SK-N-SH (cell line): Measurements from ENCODE around the gene SKIC8.

Experiments used
- CHD2 ChIP-seq: fragments of 150-350 bp; IDR thresholded peaks from 2 replicates; pipeline ENCODE4 v1.6.1; 2018; ENCODE audit warnings: low read length; ENCODE audit not compliant: partially characterized antibody
- EP300 ChIP-seq, 2 experiments: IDR thresholded peaks; 2 replicates each; pipeline versions ENCODE4 v1.4.0 to v1.6.1; 2012; ENCODE audit warnings: borderline replicate concordance in 1 of 2, low read depth in 1 of 2, low read length in 1 of 2
- FOXM1 ChIP-seq: IDR thresholded peaks from 2 replicates; pipeline ENCODE4 v1.4.0; 2012; ENCODE audit warnings: low read depth, mild to moderate bottlenecking
- GATA2 ChIP-seq: sonication (generic); formaldehyde crosslinking; IDR thresholded peaks from 2 replicates; pipeline ENCODE4 v1.5.0; 2020; ENCODE audit warnings: mild to moderate bottlenecking, missing genetic modification reagents
- POLR2AphosphoS5 ChIP-seq: IDR thresholded peaks from 2 replicates; pipeline ENCODE4 v1.6.1; 2012; ENCODE audit warnings: low read depth, low read length
- RAD21 ChIP-seq: IDR thresholded peaks from 2 replicates; pipeline ENCODE4 v1.6.1; 2012; ENCODE audit warnings: mild to moderate bottlenecking, low read length
- RXRA ChIP-seq: IDR thresholded peaks from 2 replicates; pipeline ENCODE4 v1.4.0; 2012; ENCODE audit warnings: low read depth, mild to moderate bottlenecking, borderline replicate concordance
- TAF1 ChIP-seq: IDR thresholded peaks from 2 replicates; pipeline ENCODE4 v1.6.1; 2012; ENCODE audit warnings: low read depth, mild to moderate bottlenecking, low read length, moderate library complexity, borderline replicate concordance
- TEAD4 ChIP-seq: IDR thresholded peaks from 2 replicates; pipeline ENCODE4 v1.4.0; 2012; ENCODE audit warnings: mild to moderate bottlenecking, borderline replicate concordance; ENCODE audit not compliant: insufficient read depth
- USF2 ChIP-seq: fragments of 150-350 bp; IDR thresholded peaks from 2 replicates; pipeline ENCODE4 v1.6.1; 2017; ENCODE audit warnings: antibody characterized with exemption, low read length, low read depth, borderline replicate concordance
- YY1 ChIP-seq: IDR thresholded peaks from 2 replicates; pipeline ENCODE4 v1.4.0; 2012; ENCODE audit warnings: low read depth, mild to moderate bottlenecking
- TF ChIP-seq, protein P1 (sequence below): fragments of 200-600 bp; sonication (generic); IDR thresholded peaks from 2 replicates; pipeline ENCODE4 v1.6.1; 2017; ENCODE audit warnings: antibody characterized with exemption, mild to moderate bottlenecking, moderate library complexity
- TF ChIP-seq, protein P2 (sequence below): IDR thresholded peaks from 2 replicates; pipeline ENCODE4 v1.6.1; 2012; ENCODE audit warnings: mild to moderate bottlenecking, low read depth, low read length, moderate library complexity
- TF ChIP-seq, protein P3 (sequence below): IDR thresholded peaks from 2 replicates; pipeline ENCODE4 v1.4.0; 2012; ENCODE audit warnings: low read depth

- TF ChIP-seq, protein P1, sequence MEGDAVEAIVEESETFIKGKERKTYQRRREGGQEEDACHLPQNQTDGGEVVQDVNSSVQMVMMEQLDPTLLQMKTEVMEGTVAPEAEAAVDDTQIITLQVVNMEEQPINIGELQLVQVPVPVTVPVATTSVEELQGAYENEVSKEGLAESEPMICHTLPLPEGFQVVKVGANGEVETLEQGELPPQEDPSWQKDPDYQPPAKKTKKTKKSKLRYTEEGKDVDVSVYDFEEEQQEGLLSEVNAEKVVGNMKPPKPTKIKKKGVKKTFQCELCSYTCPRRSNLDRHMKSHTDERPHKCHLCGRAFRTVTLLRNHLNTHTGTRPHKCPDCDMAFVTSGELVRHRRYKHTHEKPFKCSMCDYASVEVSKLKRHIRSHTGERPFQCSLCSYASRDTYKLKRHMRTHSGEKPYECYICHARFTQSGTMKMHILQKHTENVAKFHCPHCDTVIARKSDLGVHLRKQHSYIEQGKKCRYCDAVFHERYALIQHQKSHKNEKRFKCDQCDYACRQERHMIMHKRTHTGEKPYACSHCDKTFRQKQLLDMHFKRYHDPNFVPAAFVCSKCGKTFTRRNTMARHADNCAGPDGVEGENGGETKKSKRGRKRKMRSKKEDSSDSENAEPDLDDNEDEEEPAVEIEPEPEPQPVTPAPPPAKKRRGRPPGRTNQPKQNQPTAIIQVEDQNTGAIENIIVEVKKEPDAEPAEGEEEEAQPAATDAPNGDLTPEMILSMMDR: no peak
- no peak for TF ChIP-seq RAD21
- no peak for TF ChIP-seq POLR2AphosphoS5
- TF ChIP-seq USF2: no peak
- no peak for TF ChIP-seq TAF1
- TF ChIP-seq RXRA: no peak
- TF ChIP-seq TEAD4: no peak
- TF ChIP-seq CHD2: no peak
- TF ChIP-seq, protein P2, sequence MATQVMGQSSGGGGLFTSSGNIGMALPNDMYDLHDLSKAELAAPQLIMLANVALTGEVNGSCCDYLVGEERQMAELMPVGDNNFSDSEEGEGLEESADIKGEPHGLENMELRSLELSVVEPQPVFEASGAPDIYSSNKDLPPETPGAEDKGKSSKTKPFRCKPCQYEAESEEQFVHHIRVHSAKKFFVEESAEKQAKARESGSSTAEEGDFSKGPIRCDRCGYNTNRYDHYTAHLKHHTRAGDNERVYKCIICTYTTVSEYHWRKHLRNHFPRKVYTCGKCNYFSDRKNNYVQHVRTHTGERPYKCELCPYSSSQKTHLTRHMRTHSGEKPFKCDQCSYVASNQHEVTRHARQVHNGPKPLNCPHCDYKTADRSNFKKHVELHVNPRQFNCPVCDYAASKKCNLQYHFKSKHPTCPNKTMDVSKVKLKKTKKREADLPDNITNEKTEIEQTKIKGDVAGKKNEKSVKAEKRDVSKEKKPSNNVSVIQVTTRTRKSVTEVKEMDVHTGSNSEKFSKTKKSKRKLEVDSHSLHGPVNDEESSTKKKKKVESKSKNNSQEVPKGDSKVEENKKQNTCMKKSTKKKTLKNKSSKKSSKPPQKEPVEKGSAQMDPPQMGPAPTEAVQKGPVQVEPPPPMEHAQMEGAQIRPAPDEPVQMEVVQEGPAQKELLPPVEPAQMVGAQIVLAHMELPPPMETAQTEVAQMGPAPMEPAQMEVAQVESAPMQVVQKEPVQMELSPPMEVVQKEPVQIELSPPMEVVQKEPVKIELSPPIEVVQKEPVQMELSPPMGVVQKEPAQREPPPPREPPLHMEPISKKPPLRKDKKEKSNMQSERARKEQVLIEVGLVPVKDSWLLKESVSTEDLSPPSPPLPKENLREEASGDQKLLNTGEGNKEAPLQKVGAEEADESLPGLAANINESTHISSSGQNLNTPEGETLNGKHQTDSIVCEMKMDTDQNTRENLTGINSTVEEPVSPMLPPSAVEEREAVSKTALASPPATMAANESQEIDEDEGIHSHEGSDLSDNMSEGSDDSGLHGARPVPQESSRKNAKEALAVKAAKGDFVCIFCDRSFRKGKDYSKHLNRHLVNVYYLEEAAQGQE: no peak
- no peak for TF ChIP-seq EP300 (IDR thresholded peaks at IDR 0.05; ENCODE audit: borderline replicate concordance in 1 of 2, low read depth in 1 of 2, low read length in 1 of 2)
- TF ChIP-seq, protein P3, sequence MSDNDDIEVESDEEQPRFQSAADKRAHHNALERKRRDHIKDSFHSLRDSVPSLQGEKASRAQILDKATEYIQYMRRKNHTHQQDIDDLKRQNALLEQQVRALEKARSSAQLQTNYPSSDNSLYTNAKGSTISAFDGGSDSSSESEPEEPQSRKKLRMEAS: no peak
- TF ChIP-seq YY1: no peak
- TF ChIP-seq GATA2 (CRISPR knock-in tag): no peak
- no peak for TF ChIP-seq FOXM1
Measured at GRCh38 chr15:78236491-78236890, 62.9 kb downstream of the SKIC8 start.
